Measurements from ENCODE around the gene TSPAN3.
A peak's percentile ranks its signal among the peaks of the same experiment; 100 is the strongest.

The TSPAN3 gene

DNA sequence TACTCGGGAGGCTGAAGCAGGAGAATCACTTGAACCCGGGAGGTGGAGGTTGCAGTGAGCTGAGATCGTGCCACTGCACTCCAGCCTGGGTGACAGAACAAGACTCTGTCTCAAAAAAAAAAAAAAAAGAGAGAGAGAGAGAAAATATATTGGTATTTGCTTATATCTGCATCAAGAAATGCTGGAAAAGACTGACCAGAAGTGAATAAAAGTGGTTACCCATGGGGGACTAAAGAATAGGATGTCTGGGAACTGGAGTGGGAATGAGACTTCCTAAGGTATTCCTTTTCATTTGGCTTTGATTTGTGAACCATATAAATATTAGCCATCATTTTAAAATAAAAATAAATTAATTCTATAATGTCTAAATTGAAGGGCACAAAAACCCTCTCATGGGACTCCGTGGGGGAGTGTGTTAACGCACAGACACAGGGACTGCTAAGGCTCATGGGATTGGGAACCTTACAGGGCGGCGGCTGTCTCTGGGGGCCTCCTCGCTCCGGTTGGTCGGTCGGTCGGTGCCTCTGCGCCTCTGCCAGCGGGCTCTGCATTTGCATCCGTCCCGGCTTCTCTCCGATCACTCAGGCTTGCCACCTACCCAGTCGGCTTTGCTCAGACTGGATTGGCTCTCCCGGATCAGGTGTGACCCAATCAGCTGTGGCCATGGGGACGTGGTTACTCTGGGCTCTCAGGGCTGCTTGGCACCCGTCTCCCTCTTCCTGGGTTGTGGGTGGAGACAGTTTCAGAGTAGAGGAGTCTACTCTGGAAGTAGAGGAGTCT, 12.7 kb upstream of the TSPAN3 start:
- DNase-seq (ENCODE audit: low read depth), result peak; percentile 35

DNA sequence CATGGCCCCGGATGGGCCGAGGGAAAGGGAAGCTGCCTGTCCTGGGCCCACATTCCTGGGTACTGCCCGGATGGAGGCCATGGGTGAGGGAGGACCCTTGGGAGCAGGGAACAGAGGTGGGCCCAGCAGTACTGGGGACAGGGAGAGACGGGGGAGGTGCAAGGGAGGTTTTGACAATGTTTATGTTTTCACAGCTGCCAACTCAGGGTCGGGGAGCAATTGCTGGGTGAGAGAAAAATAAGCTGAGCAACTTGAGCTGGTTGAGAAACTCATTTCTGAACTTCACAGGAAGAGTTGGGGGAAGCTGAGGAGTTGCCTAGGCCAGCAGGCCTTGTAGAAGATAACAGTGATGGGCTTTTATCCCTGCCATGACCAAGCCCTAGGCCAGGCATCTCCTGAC, 11.1 kb upstream of the TSPAN3 start:
- DNase-seq (ENCODE audit: low read depth), result no peak

DNA sequence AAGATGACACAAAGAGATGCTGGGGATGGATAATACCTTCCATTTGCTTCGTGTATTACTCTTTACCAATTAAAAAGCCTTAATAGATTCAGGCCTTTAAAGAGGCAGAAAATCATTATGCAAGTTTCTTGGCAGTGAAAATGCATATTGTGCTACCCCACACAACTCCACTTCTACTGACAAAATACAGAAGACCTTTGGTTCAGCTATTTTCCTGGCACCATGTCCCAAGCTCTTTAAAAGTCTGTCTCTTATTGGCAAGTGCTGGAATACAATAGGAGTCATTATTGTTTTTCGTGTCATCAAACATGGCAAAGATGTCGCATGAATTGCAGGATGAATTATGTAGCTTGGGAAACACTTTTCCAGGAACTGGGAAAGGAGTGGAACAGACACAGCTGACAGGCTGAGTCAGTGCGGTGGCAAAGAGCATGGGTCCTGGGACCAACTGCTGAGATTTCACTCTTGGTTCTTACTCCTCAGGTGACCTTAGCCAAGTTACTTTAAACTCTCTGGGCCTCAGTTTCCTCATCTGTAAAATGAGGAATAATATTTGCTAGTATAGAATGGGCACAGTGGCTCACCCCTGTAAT, 5.5 kb upstream of the TSPAN3 start:
- DNase-seq (ENCODE audit: low read depth), result no peak

DNA sequence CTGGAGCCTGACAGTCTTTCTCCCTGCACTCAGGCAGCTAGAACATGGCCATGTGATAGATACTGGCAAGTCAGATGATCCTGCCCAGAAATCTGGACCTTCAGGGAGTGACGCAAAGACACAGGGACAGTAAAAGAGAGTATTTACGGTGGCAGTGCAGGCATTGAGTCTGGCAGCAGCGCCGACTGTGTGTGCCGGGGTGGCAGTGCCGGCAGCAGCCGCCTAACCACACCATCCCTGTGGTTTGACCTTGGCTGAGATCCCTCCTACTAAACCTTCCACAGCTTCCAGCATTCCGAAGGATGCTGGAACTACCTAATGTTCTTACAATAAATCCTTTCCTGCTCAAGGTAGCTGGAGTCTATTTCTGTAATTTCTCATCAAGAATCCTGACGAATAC, 4.6 kb upstream of the TSPAN3 start:
- no peak for DNase-seq (ENCODE audit: low read depth)

DNA sequence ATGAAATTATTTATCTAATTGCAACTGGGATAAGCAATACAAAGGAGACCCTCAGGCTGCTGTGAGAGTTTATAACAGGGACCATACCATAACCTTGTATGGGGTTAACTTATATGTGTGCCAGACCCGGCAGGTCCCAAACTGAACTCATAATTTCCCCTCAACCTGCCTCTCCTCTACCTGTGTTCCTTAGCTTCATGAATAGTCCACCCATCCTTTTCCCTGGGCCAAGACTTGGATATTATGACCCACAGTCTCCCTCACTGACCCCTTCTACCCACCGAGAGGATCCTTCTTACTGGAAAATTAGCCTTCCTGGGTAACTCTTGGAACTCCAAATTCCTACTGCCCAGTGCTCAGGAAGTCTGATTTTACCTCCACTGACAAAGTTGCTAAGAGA, 3.4 kb upstream of the TSPAN3 start:
- no peak for DNase-seq (ENCODE audit: low read depth)

DNA sequence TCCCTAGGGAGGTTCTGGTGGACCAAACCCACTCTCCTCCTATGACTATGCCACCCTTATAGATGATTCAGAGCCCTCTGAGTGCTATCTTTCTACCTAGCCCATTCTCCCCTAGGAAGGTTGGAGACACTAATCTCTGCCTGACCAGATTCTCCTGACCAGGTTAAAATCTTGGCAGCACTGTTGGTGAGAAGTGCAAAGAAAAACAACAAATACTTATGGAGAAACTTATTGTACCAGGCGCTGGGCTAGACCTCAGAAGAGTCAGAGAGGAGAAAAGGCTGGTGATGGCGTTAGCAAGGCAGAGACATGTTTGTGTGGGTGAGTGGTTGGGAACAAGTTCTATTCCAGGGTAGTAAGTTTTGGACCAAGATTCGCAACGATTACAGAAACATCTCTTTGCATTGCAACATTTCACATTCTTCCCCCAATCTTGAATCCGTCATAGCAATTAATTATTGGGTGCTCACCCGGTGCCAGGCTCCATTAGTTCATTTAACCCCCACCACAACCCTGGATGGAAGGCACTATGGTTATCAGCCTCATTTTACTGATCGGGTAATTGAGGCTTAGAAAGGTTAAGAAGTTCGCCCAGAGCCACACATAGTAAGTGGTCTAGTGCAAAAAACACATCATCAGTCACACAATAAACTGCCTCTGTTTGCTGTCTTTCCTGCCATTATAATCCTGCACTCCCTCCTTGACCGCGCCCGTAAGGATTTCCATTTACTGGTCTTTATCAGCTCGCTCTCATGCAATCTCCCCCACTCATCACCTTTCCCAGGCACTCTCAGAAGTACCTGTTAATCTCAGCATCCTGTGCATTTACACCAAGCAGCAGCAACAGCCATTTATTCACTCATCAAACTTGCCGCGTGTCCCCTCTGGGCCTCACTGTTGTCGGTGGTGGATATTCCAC, 655 bp upstream of the TSPAN3 start:
- no peak for DNase-seq (ENCODE audit: low read depth)

DNA sequence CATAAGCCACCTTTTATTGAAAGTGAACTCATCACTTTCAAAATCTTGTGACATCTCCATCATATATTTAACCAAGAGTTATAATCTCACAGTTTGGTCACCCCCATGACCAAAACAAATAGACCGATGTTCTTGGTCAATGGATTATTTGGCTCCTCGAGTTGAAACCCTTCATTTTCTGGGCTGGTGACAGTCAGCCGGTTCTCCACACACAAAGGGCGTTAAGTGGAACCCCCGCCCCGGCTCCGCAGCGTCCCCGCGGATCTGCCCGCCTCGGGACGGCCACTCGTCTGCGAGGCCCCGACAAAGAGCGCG, 772 bp downstream of the TSPAN3 start:
- no peak for DNase-seq (ENCODE audit: low read depth)

DNA sequence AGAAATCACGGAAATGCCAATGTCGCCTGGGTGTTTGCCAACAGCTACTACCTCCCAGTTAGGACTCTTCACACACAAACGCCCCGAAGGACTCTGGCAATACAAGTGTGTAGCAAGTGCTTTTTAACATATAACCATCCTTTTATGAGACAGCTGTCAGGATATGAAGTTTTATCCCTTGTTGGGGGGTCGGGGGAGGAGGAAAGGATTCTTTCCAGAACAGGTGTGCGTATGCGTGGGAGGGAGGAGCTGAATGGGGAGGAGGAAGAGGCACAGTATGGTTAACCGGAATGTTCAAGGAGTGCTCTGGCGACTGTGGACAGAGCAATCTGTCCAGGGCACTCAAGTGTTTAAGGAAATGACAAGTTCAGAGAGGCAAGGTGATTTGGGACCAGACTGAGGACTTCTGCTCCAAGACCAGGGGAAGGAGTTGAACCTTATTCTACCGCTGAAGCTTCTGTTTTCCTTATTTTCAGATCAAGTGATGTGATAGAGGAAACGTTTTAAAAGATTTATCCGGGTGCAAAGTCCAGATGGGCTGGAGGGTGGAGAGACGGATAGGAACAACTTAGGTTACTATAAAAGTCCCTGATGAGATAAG, 1.3 kb downstream of the TSPAN3 start:
- no peak for DNase-seq (ENCODE audit: low read depth)

DNA sequence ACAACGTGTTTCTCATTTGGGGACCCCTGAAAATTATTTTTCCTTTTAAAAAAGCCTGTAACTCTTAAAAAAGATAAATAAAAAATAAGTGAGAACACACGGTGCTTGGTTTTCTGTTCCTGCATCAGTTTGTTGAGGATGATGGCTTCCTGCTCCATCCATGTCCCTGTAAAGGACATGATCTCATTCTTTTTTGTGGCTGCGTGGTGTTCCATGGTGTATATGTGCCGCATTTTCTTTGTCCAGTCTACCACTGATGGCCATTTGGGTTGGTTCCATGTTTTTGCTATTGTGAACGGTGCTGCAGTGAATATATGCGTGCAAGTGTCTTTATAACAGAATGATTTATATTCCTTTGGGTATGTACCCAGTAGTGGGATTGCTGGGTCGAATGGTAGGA, 2.3 kb downstream of the TSPAN3 start:
- DNase-seq (ENCODE audit: low read depth), result no peak

DNA sequence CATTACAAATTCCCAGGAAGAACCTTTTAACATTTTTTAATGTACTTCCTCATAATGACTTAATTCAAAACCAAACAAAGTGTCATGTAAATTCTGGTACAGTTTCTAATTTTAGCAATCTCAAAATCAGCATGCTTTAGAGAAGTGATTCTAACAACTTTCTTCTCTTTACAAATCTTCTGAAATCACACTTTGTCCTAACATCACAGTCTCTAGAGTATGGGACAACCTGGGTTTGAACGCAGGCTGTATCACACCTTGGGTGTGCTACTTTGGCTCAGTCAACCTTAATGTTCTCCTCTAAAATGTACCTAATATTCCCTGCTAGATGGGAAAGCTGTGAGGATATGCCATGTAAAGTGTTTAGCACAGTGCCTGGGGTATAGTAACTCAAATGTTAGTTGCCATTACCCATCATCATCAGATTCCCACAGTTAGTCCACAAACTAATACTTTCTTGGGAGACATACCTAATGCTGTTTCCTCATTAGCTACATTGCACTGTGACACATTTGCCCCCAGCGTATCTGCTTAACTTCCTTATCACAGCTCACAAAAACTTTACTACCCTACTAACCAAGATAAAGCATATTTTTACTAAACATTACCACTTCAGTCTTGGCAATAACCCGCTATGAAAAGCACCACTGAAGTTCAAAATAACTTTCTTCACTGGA, 3.1 kb downstream of the TSPAN3 start:
- DNase-seq (ENCODE audit: low read depth), result no peak

DNA sequence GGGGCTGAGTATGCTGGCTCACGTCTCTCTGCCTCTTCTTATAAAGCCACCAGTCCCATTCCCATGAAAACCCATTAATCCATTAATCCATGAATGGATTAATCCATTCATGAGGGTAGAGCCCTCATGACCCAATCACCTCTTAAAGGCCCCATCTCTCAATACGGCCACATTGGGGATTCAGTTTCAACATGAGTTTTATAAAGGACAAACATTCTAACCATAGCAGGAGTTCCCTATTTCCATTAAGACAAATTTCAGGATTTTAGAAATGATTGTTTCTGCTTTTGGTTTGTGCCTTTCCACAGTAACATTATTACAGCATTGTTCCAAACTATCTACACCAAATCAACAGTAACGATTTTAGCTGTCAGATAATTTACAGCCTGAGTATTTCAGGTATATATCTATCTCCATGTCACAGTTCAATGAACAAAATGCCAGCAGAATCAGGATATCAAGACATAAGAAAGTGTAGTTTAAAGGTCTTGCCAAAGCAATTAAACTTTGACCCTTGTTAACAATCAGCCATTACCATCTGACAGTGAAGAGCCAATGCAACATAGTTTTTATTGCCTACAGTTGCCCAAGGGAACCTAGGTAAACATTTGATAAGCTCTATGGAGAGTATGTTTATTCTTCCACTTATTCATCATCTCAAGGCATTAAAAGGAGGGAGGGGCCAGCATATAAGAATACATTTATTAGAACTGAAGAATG, 3.8 kb downstream of the TSPAN3 start:
- DNase-seq (ENCODE audit: low read depth), result no peak

DNA sequence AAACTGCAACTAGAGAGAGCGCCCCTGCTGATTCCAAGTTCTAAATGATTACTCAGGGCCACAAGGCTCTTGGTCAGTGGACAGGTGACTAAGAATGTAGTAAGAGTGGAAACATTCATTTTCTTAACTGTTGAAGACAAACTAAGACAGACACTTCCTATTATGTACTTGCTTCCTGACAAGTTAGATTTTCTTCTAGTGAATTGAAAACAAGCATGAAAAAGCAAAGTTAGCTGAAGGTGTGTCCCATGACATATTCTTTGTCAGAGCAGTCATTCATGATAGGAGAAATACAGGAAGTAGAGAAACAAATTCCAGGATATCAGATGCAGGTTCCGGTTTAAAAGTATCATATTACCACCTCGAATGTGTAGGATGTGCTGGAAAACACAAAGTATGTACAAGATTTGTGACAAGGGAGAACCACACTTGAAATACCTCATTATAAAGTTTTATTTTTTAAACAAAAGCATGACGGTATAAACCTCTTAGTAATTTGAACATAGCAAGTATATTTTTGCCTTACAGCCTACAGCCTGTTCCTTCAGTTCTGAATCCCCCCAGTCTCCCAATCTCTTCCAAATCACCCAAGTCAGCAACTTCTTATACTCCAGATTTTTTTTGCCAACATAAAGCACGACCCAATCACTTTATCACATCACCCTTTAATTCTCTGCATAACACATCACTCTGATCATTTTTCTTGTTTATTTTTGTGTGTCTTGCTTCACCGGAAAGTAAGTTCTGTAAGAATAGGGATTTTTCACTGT, 6.2 kb downstream of the TSPAN3 start:
- no peak for DNase-seq (ENCODE audit: low read depth)

DNA sequence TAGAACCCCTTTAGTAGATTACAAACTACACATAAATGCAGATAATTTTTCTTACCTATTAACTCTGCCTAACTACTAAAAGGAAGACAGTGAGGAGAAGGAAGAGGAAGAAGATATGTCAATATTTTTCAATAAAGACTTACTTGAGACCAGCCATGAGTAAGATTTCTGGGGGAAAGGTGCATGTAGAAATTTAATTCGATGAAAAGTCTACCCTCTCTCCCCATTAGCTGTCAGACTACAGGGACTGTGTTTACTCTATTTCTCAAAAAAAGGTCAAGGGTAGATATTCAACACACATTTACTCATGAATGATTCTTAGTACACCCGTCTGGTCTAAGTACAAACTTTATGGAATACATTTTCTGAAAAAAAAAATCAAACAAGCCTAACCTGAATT, 6.8 kb downstream of the TSPAN3 start:
- DNase-seq (ENCODE audit: low read depth), result no peak

DNA sequence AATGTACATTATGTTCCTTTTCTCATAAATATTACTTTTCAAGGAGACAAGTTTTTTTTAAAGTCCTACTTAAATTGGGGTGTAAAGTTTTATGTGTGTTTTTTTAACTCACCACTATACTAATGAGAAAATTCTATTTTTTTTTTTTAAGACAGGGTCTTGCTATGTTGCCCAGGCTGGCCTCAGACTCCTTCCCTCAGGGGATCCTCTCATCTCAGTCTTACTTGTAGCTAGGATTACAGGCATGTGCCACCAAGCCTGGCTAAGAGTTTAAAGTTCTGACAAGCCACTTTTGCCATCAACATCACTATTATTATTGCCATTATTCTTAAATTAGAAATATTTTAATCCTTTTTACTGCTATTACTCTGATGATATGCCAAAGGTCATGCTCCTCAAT, 7.7 kb downstream of the TSPAN3 start:
- DNase-seq (ENCODE audit: low read depth), result no peak

DNA sequence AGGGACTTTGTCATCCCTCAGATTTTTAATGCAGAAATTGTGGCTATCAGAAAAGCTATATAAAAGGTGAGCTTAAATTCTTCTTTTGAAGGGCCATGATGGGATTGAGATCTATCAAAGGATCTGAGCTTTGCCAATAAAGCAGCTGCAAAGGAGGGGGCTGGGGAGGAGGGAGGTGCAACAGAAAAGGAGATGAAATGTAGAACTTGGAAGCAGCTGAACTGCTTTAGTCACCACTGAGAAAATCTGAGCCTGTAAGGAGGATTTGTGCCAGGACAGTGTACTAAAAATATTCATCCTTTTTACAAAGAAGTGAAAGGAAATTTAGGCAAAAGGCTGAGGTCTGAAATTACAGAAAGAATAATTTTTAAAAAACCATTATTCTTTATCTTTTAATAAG, 10.4 kb downstream of the TSPAN3 start:
- no peak for DNase-seq (ENCODE audit: low read depth)

DNA sequence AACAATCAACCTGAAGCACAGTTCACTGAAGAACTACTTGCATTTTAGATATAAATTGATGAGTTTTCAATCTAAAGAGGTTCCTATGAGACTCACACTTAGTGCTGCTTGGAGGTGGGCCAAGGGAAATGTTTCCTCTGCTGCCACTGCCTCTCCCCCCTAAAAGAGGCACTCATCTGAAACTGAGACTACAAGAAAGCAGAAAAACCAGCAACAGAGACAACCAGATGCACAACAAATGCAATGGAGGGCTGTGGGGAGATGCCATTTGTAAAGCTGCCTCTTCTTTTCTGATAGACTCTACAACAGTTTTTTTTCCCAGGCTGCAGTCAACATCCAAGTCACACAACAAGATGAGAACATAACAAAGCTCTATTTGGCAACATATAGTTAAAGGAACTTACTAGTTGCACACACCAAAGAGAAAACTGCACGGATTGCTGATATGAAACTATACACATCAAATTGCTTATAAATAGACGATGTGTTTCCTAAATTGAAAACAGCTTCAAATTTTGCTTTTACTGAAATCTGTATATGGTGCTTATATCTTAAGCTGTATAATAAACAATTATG, 11.0 kb downstream of the TSPAN3 start:
- DNase-seq (ENCODE audit: low read depth), result no peak

DNA sequence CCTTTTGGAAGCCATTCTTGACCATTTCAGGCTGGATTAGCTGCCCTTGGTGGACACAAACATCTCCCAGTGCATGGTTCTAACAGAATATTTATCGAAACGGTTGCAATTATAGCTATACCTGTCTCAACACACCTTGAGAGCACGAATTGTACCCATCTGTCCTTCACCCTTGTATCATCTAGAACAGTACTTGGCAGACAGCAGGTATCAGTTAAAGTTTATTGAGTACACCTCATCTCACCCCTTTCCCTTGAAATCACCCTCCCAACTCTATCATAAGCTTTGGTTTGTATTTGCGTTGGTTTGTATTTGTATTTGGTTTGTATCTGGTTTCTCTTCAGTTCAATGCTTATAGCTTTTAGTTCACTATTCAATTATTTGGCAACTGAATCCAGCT, 12.4 kb downstream of the TSPAN3 start:
- no peak for DNase-seq (ENCODE audit: low read depth)

DNA sequence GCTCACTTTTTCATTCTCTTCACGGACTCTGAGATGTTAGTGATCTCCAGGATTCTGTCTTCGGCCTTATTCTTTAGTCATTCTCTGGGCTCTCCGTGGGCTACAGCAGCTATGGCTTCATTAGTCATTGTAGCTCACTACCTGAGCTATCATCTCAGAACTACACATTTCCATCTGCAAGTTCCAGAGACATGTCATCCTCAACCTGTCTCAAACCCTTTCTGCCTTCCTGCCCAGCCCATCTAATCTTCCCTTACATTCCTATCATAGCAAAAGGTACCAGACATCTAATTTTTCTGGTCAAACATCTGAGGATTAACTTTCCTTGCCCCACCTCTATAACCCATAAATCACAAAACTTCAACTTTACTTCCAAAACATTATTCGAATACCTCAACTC, 13.2 kb downstream of the TSPAN3 start:
- no peak for DNase-seq (ENCODE audit: low read depth)

DNA sequence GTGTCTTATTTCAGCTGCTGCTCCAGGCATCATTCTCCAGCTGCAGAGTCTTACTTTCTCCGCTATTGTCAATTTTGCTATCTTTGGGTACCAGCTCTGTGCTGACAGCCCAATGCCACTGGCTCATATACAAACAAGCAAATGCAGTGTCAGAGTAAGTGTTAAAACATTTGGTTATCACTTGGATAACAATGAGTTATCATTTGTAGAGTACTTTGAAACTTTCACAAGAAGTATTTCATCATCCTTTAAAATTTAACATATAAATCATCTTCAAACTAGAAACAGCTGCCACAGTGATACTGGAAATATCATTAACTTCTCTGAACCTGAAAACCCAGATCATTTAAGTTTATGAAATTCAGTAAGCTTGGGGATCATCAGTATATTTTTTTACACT, 13.8 kb downstream of the TSPAN3 start:
- no peak for DNase-seq (ENCODE audit: low read depth)

DNA sequence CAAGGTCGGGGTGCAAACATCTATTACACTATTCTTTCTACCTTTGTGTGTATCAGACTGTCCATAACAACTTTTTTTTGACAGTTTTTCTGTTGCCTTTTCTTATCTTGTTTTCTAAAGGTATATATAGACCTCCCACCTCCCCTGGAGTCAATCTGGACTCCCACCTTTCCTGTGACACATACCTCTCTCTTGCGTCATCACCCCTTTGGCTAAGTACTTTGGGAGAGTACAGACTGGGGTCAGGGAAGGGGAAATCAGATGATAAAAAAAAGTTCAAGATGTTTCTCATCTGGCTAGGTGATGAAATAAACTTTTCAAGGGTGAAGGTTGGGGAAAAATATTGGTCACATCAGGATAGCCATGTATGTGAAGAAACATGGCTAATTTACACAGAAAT, 17.2 kb downstream of the TSPAN3 start:
- no peak for DNase-seq (ENCODE audit: low read depth)

All from stimulated activated CD8-positive, alpha-beta memory T cell treated with anti-CD3 and anti-CD28 coated beads, Interleukin-7, amount 100 ng/mL, for 24 hours (primary cell).